ENCODE results near the gene TCEA3.

GRCh38 chr1:23368562-23369334 is 55.8 kb downstream of the TCEA3 start:
- TF ChIP-seq, protein P1, sequence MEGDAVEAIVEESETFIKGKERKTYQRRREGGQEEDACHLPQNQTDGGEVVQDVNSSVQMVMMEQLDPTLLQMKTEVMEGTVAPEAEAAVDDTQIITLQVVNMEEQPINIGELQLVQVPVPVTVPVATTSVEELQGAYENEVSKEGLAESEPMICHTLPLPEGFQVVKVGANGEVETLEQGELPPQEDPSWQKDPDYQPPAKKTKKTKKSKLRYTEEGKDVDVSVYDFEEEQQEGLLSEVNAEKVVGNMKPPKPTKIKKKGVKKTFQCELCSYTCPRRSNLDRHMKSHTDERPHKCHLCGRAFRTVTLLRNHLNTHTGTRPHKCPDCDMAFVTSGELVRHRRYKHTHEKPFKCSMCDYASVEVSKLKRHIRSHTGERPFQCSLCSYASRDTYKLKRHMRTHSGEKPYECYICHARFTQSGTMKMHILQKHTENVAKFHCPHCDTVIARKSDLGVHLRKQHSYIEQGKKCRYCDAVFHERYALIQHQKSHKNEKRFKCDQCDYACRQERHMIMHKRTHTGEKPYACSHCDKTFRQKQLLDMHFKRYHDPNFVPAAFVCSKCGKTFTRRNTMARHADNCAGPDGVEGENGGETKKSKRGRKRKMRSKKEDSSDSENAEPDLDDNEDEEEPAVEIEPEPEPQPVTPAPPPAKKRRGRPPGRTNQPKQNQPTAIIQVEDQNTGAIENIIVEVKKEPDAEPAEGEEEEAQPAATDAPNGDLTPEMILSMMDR (IDR thresholded peaks at IDR 0.05; ENCODE audit: low read depth, low read length, poor library complexity, severe bottlenecking) = peak; percentile 62
- no peak for TF ChIP-seq EZH2phosphoT487 (IDR thresholded peaks at IDR 0.05; ENCODE audit: borderline replicate concordance, low read length)

All from DOHH2 (cell line).